Parathyroid adenoma (tissue), 2 donors: ENCODE results near the gene BCAS2.

Source experiments
- H2AFZ ChIP-seq: fragments of 300-600 bp; sonication (generic); one replicate; pipeline ENCODE4 v1.7.0; 2017; ENCODE audit warnings: antibody characterized with exemption, mild to moderate bottlenecking
- H3K27ac ChIP-seq: fragments of 300-600 bp; sonication (generic); one replicate; pipeline ENCODE4 v1.7.0; 2017
- H3K27me3 ChIP-seq: fragments of 300-600 bp; sonication (generic); one replicate; pipeline ENCODE4 v1.7.0; 2017; ENCODE audit warnings: low read length; ENCODE audit not compliant: control insufficient read depth, insufficient read depth
- H3K36me3 ChIP-seq: fragments of 300-600 bp; sonication (generic); one replicate; pipeline ENCODE4 v1.7.0; 2017; ENCODE audit warnings: low read length; ENCODE audit not compliant: control insufficient read depth, insufficient read depth
- H3K4me1 ChIP-seq: fragments of 300-600 bp; sonication (generic); one replicate; pipeline ENCODE4 v1.7.0; 2017; ENCODE audit warnings: control low read depth
- H3K4me2 ChIP-seq: fragments of 300-600 bp; sonication (generic); one replicate; pipeline ENCODE4 v1.7.0; 2017; ENCODE audit warnings: low read length
- H3K4me3 ChIP-seq: fragments of 300-600 bp; sonication (generic); one replicate; pipeline ENCODE4 v1.7.0; 2017; ENCODE audit warnings: low read depth, low read length
- H3K79me2 ChIP-seq: fragments of 300-600 bp; sonication (generic); one replicate; pipeline ENCODE4 v1.7.0; 2017; ENCODE audit warnings: control low read depth
- H3K9ac ChIP-seq: fragments of 300-600 bp; sonication (generic); one replicate; pipeline ENCODE4 v1.7.0; 2017; ENCODE audit warnings: mild to moderate bottlenecking
- H3K9me3 ChIP-seq: fragments of 300-600 bp; sonication (generic); one replicate; pipeline ENCODE4 v1.7.0; 2017; ENCODE audit warnings: low read length; ENCODE audit not compliant: control insufficient read depth
- CTCF ChIP-seq: fragments of 300-600 bp; sonication (generic); IDR thresholded peaks from one replicate; pipeline ENCODE4 v1.7.0; 2017; ENCODE audit warnings: antibody characterized with exemption, mild to moderate bottlenecking
- donor health status: primary hyperparathyroidism.

Gene BCAS2

GRCh38 chr1:114545315-114545714 lies 36.1 kb downstream of the BCAS2 start:
- no peak overlapping the region for H3K4me3 ChIP-seq
- H3K36me3 ChIP-seq: no peaks in the 10 kb centered on the region
- no peak overlapping the region for H3K9ac ChIP-seq
- TF ChIP-seq CTCF: no peak
- no peaks in the 10 kb centered on the region for H3K79me2 ChIP-seq
- H2AFZ ChIP-seq: no peak overlapping the region
- H3K4me2 ChIP-seq: no peak overlapping the region
- H3K27me3 ChIP-seq: no peaks in the 10 kb centered on the region
- no peaks in the 10 kb centered on the region for H3K4me1 ChIP-seq
- H3K9me3 ChIP-seq: no peaks in the 10 kb centered on the region
- no peak overlapping the region for H3K27ac ChIP-seq

- Histone ChIP-seq H3K27me3 (no peaks in the 10 kb centered on the region), H3K4me2 (no peak overlapping the region), H3K79me2 (no peaks in the 10 kb centered on the region), H3K36me3 (no peaks in the 10 kb centered on the region), H3K27ac (no peak overlapping the region), H3K4me3 (no peak overlapping the region), H3K9ac (no peak overlapping the region), H3K9me3 (no peaks in the 10 kb centered on the region), H2AFZ (no peak overlapping the region), H3K4me1 (no peaks in the 10 kb centered on the region)
- no peak for TF ChIP-seq CTCF
Observed at GRCh38 chr1:114540821-114541220, 40.6 kb downstream of the BCAS2 start.

- H3K27ac ChIP-seq: no peak overlapping the region
- TF ChIP-seq CTCF: no peak
- H3K4me2 ChIP-seq: no peak overlapping the region
- no peaks in the 10 kb centered on the region for H3K4me1 ChIP-seq
- no peak overlapping the region for H3K4me3 ChIP-seq
- H3K27me3 ChIP-seq: no peaks in the 10 kb centered on the region
- no peaks in the 10 kb centered on the region for H3K36me3 ChIP-seq
- H3K9me3 ChIP-seq: no peaks in the 10 kb centered on the region
- H2AFZ ChIP-seq: no peak overlapping the region
- H3K9ac ChIP-seq: no peak overlapping the region
- H3K79me2 ChIP-seq: no peaks in the 10 kb centered on the region
Observed at GRCh38 chr1:114540272-114540671, 41.1 kb downstream of the BCAS2 start.

- H3K27me3 ChIP-seq: no peaks in the 10 kb centered on the region
- no peak overlapping the region for H3K4me2 ChIP-seq
- H3K9me3 ChIP-seq: no peaks in the 10 kb centered on the region
- TF ChIP-seq CTCF: no peak
- no peak overlapping the region for H3K4me3 ChIP-seq
- no peak overlapping the region for H3K27ac ChIP-seq
- H2AFZ ChIP-seq: no peak overlapping the region
- H3K4me1 ChIP-seq: no peaks in the 10 kb centered on the region
- H3K9ac ChIP-seq: no peak overlapping the region
- H3K36me3 ChIP-seq: no peaks in the 10 kb centered on the region
- no peaks in the 10 kb centered on the region for H3K79me2 ChIP-seq
Observed at GRCh38 chr1:114536043-114536442, 45.4 kb downstream of the BCAS2 start.

- Histone ChIP-seq H3K4me2 (no peak overlapping the region), H3K27ac (no peak overlapping the region), H3K27me3 (no peaks in the 10 kb centered on the region), H3K9ac (no peak overlapping the region), H3K36me3 (no peaks in the 10 kb centered on the region), H2AFZ (no peak overlapping the region), H3K4me1 (no peaks in the 10 kb centered on the region), H3K79me2 (no peaks in the 10 kb centered on the region), H3K9me3 (no peaks in the 10 kb centered on the region), H3K4me3 (no peak overlapping the region)
- TF ChIP-seq CTCF: no peak
Observed at GRCh38 chr1:114535401-114535800, 46.0 kb downstream of the BCAS2 start.
